Measurements from ENCODE around the gene ZNF283.

The ZNF283 gene

DNA sequence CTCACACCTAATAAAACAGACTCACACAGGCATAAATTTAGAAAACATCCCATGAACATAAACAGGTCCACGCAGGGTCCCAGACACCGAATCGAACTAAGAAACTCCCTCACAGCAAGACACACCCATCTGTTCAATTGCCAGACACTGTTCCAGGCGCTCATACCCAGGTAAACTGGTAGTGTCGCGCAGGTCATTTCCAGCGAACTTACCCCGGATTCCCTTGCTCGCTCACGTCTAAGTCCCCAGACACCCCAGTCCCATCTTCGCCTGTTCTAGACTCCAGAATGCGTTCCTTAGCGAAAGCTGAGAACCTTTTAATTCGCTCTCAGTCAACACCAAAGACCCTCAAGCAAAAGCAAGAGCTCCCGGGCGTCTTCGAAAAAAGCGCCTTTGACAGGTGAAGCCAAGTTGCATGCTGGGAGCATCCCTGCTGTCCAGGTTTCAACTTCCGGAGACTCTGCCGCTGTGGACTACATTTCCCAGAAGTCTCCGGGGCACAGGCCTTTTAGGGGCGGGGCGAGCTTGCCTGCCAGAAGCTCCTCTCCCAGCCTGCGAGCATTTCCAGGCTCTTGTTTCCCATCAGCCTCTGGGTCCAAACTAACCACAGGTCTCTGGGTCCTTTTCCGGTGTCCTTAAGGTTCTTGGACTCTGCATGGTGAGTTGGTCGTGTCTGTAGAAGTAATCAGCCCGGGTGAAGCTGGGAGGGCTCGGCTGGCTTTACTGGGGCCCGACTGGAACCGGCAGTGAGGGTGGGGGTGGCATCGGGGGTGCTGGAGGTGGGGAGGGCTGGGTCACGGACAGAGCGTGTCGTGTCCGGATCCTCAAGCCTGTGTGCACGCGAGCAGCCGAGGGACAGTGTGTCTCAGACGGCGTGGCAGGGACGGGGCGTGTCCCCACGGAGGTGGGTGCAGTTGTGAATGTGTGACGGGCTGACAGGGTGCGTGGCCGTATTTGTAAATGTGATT, at the start of gene ZNF283:
ZNF283 (plus strand) TSS at position 535 of the 968 bp plus-strand sequence. CDS start 6,184 bp downstream, outside the sequence.
- DNase-seq, result peak; percentile 64

- DNase-seq, result peak; percentile 54
Measured at GRCh38 chr19:43778651-43779050, 48.5 kb upstream of the ZNF283 start.

DNA sequence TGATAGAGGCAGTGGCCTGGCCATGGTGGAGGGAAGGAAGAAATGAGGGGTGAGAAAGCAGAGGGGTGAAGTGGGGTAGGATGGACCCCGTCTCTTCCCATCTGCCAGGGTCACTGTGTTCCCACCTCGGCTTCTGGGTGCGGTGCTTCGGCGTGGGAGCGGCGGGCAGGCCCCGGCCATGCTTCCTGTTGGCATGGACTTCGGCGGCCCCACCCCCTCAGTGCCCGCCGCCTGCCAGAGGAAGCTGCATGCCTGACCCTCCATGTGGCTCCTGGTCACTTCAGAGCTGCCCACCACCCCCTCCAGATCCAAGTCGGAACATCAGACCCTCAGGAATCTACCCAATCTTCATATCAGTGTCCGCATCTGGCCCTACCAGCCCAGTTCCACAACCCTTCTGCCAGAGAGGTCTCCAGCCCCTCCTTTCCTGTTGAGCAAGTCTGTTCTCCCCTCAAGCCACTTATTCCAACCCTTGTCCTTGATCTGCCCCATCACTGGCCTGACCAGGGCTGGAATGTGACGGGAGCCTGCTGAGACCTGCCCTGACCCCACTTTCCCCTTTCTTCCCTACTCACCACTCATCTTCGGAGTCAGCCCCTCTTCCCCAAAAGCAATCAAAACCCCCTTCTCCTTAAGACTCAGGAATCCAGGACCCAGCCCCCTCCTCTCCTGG, 47.8 kb upstream of the ZNF283 start:
- no peak for DNase-seq

- no peak for DNase-seq
Measured at GRCh38 chr19:43779820-43780219, 47.3 kb upstream of the ZNF283 start.

- DNase-seq, result no peak
Measured at GRCh38 chr19:43780706-43781525, 46.2 kb upstream of the ZNF283 start, which contains the start of gene KCNN4. KCNN4 (minus strand) TSS chr19:43780973; CDS start chr19:43780861, 112 bp downstream.

DNA sequence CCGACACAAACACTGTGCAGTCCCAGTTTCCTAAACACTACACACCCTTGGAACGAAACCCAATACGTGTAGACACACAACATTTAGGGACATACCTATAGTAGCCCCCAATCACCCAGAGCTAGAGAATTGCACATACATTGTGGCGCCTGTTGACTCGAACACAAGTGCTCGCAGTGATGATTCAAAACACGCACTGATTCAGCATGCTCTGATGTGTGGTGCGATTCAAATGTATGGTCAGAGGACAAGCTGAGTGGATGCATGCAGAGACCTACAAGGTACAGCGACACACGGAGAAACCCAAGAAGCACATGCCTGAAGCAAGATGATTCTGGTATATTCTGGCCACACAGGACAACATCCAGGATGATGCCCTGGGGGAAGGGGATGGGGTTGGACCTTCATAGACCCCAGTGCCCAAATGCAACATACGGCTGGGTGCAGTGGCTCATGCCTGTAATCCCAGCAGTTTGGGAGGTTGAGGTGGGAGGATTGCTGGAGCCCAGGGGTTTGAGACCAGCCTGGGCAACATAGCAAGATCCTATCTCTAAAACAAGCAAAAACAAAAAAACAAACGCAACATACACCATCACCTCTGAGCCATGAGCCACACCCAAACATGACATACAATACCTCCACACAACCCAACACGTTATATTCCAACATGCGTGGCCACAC, 45.4 kb upstream of the ZNF283 start:
- DNase-seq, result no peak

DNA sequence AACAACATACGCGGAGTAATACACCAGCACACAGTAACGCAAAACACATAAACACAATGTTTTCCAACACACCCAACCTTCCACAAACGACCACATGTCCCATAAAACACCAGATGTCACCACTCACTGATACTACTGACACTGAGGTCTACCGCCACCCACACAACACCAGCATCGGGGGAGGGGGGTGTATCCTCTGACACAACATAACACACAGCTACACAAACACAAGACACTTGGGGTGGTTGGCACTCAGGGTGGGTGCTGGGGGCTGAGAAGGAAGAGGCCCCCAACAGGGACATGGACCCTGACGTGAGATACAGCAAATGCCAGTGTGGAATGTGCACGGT, 44.8 kb upstream of the ZNF283 start:
- no peak for DNase-seq

GRCh38 chr19:43782689-43783231, 44.4 kb upstream of the ZNF283 start:
- DNase-seq, result no peak

DNA sequence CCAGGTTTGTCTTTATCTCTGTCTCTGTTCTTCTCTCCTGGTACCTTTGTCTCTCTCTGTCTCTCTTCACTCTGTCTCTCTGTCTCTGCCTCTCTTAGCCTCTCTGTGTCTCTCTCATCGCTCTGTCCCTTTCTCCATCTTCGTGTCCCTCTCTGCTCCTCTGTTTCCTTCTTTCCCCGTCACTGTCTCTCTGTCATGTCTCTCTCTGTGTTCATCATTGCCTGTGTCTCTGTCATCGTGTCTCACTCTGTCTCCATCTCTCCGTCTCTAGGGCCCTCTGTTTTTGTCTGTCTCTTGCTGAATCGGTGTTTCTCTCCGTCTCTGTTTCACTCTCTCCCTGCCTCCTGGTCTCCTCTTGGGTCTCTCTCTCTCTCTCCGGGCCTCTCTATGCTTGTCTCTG, 43.5 kb upstream of the ZNF283 start:
- DNase-seq, result no peak

DNA sequence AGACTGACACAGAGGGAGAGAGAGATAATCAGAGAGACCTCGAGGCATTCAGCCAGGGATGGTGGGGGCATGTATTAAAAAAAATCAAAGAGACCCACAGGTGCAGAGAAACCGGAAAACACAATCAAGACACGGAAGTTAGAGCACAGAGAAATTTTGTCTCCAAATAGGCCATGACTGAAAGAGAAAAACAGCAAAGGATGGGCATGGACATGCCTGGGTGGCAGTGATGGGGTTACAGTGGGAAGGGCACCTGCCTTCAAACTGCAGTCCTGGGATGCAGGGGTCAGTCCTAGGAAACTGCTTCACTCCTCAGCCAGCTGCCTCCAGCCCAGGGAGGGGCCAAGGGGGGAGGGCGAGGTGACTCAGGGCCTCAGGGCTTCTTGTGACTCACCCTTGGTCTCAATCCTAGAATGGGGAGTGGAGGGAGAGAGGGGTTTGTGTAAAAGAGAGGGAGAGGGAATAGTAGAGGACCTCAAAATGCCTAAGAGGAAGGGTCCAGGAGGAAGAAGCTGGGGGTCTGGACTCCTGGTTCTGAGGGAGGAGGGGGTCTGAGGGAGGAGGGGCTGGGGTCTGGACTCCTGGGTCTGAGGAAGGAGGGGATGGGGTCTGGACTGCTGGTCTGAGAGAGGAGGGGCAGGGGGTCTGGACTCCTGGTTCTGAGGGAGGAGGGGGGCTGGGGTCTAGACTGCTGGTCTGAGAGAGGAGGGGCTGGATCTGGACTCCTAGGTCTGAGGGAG, 42.7 kb upstream of the ZNF283 start:
- no peak for DNase-seq

DNA sequence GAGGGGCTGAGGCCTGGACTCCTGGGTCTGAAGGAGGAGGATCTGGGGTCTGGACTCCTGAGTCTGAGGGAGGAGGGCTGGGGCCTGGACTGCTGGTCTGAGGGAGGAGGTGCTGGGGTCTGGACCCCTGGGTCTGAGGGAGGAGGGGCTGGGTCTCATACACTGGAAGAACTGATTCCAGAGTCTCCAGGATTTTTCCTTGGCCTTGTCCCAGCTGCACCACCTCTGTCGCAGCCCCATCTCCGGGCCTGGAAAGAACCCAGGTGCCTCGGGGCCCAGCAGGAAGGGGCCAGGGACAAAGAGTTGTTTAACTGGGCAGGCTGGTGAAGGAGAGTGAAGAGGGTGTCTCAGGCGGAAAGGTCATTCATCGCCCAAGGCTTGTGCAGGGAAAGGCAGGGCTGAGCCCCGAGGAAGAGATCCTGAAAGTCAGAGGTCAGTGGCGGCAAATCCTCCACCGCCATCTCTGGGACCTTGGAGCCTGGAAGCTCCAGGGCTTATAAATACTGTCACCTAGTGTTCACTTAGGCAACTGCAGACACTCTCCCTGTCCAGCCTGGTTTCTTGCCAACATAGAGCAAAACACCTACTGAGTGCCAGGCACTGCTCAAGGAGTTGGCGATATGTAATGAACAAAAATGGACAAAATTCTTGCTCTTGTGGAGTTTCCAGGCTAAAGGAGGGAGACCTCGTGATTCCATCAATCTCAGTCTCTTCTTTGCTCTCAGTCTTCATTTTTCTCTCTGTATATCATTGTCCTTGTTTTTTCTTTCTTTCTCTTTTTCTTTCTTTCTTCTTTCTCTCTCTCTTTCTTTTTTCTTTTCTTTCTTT, 41.9 kb upstream of the ZNF283 start:
- DNase-seq, result no peak

GRCh38 chr19:43786665-43787064, 40.5 kb upstream of the ZNF283 start:
- no peak for DNase-seq

GRCh38 chr19:43789029-43789428, 38.1 kb upstream of the ZNF283 start:
- DNase-seq, result no peak

- no peak for DNase-seq
Measured at GRCh38 chr19:43790587-43790986, 36.5 kb upstream of the ZNF283 start.

DNA sequence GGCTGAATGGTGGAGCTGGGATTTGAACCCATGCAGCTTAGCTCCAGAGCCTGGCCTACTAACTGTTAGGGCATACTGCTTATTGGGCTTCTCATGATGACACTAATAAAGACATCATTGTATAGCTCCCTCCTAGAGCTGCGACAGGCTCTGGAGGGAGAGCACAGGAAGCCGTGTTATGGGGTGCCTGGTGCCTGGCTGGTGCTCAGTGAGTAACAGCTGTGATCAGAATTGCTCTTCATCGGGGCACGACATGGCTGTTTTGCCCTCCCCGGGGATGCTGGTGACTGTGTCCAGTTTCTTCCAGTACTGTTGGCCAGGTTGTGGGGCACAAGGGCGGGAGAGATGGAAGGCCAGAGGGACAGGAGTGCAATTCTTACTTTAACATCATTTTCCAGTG, 30.0 kb upstream of the ZNF283 start:
- DNase-seq, result no peak

DNA sequence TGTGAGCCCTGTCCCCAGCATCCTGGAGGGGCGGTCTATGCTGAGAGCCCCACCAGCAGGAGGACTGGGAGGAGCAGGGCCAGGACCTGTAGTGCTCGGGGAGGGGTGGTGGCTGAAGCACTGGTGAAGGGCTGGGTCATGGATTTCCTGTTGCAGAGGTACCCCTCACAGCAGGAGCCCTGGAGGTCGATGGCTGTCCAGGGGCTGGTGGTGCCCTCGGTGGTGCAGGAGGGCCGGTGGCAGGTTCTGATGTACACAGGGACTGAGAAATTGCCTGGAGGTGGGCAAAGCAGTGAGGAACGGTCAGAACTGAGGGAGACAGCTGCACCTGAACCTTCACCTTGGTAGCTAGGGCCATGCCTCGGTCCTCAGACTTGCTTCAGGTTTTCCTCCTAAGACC, 29.6 kb upstream of the ZNF283 start:
- DNase-seq, result no peak

DNA sequence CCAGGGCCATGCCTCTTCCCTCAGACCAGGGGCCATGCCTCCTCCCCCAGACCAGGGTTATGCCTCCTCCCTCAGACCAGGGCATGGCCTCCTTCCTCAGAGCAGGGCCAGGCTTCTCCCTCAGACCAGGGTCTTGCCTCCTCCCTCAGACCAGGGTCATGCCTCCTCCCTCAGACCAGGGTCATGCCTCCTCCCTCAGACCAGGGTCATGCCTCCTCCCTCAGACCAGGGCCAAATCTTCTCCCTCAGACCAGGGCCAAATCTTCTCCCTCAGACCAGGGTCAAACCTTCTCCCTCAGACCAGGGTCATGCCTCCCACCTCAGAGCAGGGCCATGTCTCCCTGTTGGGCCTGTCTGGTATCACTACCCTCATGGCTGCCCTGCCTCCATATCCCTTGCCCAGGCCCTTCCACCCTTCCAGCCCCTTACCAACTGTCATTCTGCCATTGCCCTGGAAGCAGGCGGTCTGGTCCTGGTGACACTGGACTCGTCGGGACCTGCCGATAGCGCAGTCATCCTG, 29.0 kb upstream of the ZNF283 start:
- DNase-seq, result no peak

DNA sequence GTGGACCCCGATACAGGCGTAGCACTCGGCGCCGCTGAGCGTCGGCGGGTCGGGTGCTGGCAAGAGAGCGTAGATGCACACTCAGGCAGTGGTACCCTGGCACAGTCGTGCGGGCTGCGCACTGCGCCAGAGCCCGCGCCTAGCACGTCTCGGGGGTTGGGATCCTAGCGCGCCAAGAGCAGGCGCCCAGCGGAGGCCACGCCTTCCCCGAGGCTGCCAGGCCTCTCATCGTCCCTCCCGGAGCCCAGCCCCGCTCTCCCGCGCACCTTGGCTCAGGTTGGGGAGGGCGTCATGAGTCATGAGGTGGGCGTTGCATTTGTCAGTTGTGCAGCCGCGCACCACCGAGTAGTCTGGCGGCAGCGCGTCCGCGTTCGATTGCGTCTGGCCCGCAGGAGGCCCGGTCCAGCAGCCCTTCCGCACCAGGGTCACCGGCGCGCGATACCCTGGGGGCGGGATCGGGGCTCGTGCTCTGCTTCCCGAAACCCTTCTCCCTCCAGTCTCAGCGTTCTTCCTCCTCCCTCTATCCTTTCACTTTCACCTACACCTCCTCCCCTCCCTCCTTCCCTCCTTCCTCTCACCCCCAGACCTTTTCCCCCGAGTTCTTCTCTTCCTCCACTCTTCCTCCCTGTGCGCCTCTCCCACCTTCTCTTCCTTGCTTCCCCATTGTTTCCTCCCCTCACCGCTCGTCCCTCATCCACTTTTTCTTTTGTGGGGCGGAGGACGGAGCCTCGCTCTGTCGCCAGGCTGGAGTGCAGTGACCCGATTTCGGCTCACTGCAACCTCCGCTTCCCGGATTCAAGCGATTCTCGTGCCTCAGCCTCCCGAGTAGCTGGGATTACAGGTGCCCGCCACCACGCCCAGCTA, 28.3 kb upstream of the ZNF283 start:
- peak; percentile 19 for DNase-seq

GRCh38 chr19:43799502-43800142, 27.5 kb upstream of the ZNF283 start:
- no peak for DNase-seq

Measured in NCI-H2081 treated with DMSO at 0.1 percent for 48 hours (cell line).